ENCODE results near the gene RNGTT.

DNA sequence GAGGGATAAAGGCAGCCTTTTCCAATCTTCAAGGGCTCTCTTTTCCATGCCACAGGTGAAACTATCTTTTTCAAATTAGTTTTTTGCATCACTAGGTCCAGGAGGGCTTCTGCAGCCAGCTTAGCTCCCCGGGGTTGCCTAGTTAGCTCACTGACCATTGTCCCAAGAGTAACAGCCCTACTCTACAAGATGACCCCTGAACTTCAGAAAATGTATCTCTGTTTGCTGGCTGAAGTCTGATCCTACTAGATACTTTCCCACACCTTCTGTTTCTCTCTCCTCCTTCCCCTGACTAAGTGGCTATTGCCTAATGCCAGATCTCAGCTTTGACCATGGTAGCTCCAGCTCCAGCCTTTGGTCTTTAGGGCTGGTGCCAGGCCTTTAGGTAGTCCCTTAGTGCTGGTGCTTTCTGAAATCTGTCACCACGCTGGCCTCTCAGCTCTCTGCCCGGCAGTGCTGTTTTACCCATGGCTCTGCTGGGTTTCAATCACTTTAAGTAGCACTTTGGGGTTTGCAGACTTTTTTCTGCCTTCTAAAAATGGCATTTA, 255.1 kb downstream of the RNGTT start:
- TF ChIP-seq POLR2A (IDR thresholded peaks at IDR 0.05) (no peak), EP300 (IDR thresholded peaks at IDR 0.05) (no peak)
- TF ChIP-seq, protein P1, sequence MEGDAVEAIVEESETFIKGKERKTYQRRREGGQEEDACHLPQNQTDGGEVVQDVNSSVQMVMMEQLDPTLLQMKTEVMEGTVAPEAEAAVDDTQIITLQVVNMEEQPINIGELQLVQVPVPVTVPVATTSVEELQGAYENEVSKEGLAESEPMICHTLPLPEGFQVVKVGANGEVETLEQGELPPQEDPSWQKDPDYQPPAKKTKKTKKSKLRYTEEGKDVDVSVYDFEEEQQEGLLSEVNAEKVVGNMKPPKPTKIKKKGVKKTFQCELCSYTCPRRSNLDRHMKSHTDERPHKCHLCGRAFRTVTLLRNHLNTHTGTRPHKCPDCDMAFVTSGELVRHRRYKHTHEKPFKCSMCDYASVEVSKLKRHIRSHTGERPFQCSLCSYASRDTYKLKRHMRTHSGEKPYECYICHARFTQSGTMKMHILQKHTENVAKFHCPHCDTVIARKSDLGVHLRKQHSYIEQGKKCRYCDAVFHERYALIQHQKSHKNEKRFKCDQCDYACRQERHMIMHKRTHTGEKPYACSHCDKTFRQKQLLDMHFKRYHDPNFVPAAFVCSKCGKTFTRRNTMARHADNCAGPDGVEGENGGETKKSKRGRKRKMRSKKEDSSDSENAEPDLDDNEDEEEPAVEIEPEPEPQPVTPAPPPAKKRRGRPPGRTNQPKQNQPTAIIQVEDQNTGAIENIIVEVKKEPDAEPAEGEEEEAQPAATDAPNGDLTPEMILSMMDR (IDR thresholded peaks at IDR 0.05) = no peak

Measured in upper lobe of left lung (tissue), 4 donors.